GM19467 (cell line): ENCODE measurements around the gene NFIA.

ENCODE experiments used
- ATAC-seq: cut with Tn5 transposase; IDR thresholded peaks from one replicate; pipeline ENCODE4 v1.9.1; 2021; ENCODE audit warnings: mild to moderate bottlenecking, moderate library complexity; ENCODE audit not compliant: unreplicated experiment

Gene NFIA

DNA sequence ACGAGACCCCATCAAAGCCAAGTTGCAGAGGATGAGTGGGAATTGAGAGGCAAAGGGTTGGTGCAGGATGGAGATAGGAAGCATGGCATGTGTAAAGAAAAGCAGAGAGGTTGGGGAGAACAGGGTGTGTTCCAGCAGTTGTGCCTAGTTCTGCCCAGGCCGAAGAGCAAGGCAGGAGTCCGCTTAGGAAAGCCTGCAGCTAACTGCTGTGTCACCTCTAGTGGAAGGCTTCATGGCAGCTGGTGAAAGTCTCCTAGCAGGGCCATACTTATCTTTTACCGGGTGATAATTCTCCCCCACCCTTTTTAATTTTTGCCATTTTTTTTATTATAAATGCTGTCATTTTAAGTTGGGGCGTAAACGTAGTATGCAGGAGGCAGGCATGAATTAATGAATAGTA is 93.6 kb downstream of the NFIA start:
- ATAC-seq, result no peak

- no peak for ATAC-seq
Observed at GRCh38 chr1:61181067-61182038, 99.0 kb downstream of the NFIA start.

DNA sequence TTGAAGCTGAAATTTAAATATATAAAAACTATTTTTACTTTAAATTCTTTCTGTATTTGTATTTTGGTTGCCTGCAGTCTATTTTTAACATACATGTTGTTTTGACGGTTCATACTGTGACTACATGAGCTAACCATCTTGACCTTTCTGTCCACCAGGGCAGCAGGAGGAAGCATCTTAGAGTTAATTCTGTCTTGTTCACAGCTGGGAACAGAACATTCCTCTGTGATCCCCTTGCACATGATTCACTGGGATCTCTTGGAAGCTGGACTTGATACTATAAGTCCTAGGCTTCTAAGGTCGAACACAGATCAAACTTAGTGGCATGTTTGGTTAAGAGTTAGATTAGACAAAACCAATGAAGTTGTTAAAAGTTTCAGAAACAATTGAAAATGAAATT is 99.7 kb downstream of the NFIA start:
- no peak for ATAC-seq

DNA sequence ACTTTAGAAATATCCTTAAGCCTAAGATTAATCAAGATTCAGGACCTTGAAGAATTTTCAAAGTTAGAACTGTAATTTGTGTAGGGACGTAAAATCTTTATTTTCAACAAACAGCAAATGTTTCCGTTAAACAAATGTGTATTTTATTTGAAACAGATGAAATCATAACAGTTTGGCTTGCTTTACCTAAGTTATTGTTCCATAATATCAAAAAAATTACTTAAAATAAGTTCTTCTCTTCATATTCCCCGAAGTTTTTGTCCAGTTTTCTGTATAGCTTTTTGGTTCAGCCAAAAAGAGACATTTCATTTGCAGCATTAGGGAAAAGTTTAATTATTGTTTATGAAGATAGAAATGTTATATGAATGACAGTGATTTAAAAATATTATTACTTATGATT is 100.1 kb downstream of the NFIA start:
- ATAC-seq, result no peak

DNA sequence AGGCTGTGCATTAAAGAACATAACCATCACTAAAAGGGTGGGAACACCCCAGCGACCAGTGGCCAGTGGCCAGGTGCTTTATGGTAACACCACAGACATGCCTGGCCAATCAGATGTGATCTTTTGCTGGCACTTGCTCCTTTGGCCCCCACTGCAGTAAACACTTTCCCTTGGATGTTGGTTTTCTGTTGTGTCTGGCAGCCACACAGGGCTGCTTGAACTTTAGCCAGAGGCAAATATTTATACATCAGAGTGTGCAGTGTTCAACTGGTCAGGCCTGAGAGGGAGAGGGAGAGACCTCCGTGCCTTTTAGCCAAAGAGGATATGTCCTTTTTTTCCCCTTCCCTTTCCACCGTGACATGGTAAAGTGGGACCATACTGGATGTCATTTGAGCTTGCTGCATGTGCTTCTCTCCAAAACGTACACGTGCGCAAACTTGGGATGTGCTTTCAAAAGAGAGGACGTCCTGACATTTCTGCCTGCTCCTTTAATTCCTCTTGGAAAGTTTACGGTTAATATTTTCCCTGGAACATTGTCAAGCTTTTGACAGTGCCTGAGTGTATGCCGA is 101.2 kb downstream of the NFIA start:
- no peak for ATAC-seq

DNA sequence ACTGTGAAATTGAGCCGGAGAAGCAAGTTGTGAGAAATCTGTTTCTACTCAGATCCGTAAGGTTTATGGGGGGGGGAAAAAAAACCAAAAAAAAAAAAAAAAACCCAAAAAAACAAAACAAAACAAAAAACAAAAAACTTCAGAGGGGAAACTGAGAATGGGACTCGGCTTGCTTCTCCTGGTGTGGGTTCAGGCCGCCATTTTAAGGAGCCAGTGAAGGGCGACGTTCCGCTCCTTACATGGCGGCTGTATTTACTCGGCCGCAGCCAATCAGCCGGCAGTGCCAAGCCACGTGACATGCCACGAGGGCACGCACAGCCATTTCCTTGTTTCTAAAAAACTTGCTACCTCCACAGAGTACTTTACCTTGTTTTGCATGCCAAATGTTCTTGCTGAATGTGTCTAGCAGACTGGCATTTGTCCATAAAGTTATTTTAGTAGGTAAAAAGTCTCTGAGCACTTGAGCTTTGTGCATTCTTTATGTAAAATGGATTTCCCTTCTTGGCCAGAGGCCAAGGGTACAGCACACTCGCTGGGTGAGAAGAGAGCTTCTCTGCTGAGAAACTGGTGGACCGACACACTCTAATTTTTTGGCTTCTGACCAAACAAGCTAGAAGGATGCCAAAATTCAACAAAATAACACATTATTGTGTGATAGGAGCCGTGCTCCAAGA is 101.8 kb downstream of the NFIA start:
- no peak for ATAC-seq

DNA sequence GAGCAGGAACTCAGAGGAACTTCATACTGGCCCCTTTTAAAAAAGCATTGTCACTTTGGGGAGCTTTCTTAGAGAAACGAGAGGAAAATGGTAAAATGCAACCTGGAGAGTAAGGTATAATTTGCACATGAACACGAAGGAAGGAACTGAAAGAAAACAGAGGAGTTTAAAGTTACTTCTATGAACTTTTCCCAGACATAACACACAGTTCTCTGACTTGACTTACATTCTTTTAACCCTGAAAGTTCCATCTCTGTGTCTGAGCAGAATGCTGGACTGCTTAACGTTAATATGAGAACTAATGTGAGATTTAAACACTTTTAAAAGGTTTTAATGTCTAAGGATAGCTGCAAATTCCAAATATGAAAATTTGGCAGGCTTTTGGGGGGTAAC is 102.3 kb downstream of the NFIA start:
- ATAC-seq, result no peak

DNA sequence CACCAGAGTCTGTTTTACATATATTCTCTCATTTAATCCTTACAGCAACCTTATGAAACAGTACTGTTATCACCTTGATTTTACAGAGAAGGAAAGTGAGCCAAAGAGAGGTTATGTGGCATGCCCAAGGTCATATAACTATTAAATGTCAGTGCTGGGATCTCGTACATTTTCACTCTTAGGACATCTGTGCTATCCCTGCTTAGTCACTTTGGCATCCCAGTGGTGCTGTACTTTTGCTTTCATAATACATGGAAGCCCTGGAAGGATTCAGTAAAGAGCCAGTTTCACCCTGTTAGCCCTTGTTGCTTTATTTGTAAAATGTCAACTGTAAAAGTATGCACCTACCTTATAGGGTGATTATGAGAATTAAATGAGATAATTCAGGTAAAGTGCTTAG is 104.4 kb downstream of the NFIA start:
- ATAC-seq, result no peak

- ATAC-seq, result no peak
Observed at GRCh38 chr1:61187352-61188086, 105.2 kb downstream of the NFIA start.

DNA sequence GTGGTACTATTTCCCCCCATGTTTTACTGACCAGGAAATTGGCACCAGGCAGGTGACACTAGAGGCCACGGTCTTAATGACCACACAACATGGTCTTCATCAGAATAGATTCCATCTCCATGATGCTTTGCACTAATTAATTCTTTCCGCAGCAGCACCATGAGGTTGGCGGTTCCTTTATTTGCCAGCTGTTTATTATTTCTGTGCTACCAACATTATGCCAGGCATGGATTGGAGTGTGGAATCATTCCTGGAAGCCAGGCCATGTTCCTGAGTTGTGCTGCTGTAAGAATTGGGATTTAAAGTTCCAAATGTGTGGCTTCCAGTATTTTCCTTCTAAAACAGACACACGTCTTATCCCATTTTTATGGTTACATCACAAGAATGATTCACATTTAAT is 107.8 kb downstream of the NFIA start:
- ATAC-seq, result no peak

DNA sequence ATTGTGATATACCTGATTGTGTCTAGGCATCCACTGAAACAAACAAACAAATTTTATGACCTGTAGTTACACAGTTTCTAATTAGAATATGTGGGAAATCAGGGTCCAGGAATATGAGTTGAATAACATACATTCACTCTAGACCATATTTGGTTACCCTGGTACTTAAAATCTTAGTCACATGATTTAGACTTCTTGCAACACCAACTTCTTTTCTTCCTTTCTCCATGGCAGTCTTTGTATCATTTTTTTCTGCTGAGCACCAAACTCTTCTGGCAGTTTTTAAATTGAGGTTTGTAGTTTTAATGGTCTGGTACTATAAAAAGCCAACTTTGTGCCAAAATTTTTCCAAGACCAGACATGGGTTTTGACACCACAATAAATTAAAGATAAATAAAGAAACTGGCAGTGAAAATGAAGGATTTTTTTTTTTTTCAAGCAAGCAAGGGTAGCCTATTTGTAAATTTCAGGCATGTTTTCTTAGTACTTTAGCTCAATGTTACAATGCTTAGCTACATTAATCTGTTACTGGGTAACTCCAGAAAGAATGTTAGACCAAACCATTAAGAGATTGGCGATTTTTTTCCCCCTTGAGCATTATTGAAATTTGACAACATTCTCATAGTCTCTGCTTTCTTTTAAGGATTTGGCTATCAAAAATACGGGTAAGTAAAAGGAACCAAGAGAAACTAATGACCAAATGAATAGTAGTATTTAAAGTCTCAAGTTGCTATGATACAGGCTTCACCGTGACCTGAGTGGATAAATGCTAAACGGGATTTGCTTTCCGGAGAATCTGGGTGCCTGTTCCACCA is 108.5 kb downstream of the NFIA start:
- no peak for ATAC-seq

- no peak for ATAC-seq
Observed at GRCh38 chr1:61191433-61191720, 109.0 kb downstream of the NFIA start.

DNA sequence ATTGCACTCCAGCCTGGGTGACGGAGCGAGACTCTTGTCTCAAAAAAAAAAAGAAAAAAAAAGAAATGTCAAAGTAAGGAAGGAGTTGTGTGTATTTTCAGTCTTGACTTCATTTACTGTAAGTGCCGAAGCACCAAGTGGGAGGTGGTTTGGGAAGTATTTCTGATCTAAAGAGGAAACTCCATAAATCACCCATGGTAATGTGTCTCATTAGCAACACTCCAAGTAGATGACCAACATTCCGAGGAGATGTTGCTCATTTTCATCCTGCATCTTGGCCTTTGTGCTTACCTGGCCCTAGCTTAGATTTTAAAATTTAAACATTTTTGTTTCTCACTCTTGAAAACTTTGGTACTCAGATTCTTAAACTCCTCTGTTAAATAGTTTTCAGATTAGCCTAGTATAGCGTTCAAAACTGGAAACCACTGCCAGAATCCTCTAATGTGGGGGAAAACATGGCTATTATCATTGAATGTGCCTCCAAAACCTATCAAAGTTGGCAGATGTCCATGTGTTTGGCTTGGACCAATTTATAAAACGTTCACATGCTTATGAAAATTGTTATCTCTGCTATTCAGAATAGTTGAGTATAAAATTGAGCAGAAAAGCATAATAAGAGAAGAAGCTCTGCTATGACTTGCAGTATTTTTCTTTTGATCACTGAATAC is 110.4 kb downstream of the NFIA start:
- no peak for ATAC-seq

- ATAC-seq, result no peak
Observed at GRCh38 chr1:61193808-61194207, 111.4 kb downstream of the NFIA start.

DNA sequence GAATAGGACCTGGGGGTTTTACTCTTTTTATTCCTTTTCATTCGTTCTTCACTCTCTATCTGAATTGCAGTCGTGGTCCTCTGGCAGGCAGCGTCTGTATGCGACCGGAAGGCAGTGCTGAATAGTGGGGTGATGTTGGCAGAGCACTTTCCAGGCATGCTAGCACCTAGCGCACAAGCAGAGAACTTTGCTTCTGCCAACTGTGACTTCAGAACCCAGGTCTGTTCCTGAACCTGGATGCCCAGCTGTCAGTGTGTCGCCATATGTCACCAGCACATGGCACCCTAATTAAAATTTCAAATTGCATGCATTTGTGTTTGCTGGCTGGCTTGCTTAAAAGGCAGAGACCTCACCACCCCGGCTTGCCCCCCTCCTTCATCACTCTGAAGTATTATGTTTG is 116.2 kb downstream of the NFIA start:
- ATAC-seq, result no peak

- ATAC-seq, result no peak
Observed at GRCh38 chr1:61201035-61201434, 118.7 kb downstream of the NFIA start.

DNA sequence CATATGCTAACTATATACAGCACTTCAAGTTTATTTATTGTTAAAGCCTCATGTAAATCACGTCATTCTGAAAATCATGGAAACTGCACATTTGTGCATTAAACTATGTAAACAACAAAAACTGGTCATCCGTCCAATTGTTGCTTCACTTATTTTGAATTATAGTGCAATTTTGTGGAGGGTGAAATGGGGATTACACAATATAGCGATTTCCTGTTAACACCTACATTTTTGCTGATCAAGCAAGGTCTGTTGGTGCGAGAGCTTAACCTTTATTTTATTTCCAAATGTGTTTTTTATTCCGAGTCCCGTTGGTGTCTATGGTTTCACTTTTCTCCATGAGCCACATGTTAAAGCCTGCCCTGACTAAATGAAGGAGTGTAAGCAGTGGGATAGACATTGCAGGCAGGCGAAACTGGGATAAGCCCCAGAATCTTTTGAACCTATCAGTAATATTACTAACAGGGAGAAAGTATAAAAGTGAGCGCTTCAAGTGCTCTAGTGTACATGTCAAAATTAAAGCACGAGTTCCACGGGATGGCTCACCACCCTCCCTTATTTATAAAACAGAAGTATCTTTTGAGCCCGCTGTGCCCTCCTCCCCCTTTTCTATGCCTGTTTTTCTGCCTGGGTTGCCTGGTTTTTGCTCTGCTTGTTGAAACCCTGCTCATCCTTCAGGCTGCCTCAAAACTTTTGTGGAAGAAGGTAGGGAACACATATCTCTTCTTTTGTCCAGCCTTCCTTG is 120.7 kb downstream of the NFIA start:
- ATAC-seq, result no peak

- no peak for ATAC-seq
Observed at GRCh38 chr1:61204528-61204927, 122.2 kb downstream of the NFIA start.

GRCh38 chr1:61207416-61207815 is 125.1 kb downstream of the NFIA start:
- no peak for ATAC-seq
